Activated naive CD8-positive, alpha-beta T cell (primary cell): ENCODE results near the gene HHAT.

Experiments
- H3K27ac Mint-ChIP-seq: one replicate; pipeline ENCODE4 v1.8.0; 2021; ENCODE audit warnings: mixed read lengths
- H3K27me3 Mint-ChIP-seq: one replicate; pipeline ENCODE4 v1.8.0; 2021; ENCODE audit warnings: mixed read lengths
- H3K36me3 Mint-ChIP-seq: one replicate; pipeline ENCODE4 v1.8.0; 2021; ENCODE audit warnings: mixed read lengths
- H3K4me1 Mint-ChIP-seq: one replicate; pipeline ENCODE4 v1.8.0; 2021; ENCODE audit warnings: low read depth, mixed read lengths
- H3K4me3 Mint-ChIP-seq: one replicate; pipeline ENCODE4 v1.8.0; 2021; ENCODE audit warnings: mild to moderate bottlenecking, mixed read lengths
- H3K9me3 Mint-ChIP-seq: one replicate; pipeline ENCODE4 v1.8.0; 2021; ENCODE audit warnings: low read depth, mixed read lengths

HHAT gene

DNA sequence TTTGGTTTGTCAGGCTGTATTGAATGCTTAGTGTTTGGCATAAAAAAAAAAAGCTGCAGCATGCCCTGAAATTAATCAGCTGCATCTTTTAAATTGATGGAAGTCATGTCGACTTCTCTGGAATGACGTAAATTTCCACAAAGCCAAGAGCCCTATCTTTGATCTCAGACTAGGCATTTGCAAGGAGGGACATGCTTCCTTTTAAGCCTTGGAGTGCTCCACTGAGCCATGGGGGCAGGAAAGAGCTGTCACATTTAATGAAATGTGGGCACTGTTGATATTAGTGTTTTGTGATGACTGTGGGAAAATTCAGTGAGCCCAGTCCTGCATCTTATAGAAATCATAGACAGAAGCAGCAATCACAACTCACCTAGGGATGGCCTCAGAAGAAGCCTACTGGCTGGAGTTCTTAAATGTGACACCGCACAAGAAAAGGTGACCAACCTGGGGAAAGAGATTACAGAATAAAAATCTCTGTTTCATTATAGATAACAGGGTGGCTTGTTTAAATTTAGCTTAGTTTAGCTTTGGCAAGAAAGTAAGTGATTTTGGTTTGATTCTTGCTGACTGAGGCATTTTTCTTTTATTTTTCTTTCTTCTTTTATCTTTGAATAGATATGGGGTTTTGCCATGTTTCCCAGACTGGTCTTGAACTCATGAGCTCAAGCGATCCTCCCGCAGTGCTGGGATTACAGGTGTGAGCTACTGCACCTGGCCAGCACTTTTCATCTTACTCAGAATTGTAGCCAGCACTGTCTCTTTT is 188.2 kb downstream of the HHAT start:
- no peaks in the 10 kb centered on the region for H3K4me1 Mint-ChIP-seq
- H3K36me3 Mint-ChIP-seq: no peaks in the 10 kb centered on the region
- no peak overlapping the region for H3K4me3 Mint-ChIP-seq
- H3K27me3 Mint-ChIP-seq: no peaks in the 10 kb centered on the region
- no peak overlapping the region for H3K27ac Mint-ChIP-seq
- no peaks in the 10 kb centered on the region for H3K9me3 Mint-ChIP-seq

DNA sequence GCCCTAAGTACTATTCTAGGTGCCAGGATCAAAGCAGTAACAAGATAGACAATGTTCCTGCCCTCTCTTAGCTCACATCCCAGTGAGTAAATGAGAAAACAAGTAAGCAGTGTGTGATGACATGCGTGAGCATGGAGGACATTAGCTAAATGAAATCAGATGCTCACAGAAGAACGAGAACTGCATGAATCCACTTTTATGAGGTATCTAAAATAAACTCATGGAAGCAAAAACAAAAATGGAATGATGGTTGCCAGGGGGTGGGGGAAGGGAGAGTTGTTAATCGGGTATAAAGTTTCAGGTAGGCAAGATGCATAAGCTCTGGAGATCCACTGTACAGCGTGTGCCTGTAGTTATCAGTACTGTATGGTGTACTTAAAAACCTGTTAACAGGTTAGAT is 195.1 kb downstream of the HHAT start:
- Mint-ChIP-seq H3K36me3 (no peaks in the 10 kb centered on the region), H3K27me3 (no peaks in the 10 kb centered on the region), H3K4me1 (no peaks in the 10 kb centered on the region), H3K27ac (no peak overlapping the region), H3K9me3 (no peaks in the 10 kb centered on the region), H3K4me3 (no peak overlapping the region)

DNA sequence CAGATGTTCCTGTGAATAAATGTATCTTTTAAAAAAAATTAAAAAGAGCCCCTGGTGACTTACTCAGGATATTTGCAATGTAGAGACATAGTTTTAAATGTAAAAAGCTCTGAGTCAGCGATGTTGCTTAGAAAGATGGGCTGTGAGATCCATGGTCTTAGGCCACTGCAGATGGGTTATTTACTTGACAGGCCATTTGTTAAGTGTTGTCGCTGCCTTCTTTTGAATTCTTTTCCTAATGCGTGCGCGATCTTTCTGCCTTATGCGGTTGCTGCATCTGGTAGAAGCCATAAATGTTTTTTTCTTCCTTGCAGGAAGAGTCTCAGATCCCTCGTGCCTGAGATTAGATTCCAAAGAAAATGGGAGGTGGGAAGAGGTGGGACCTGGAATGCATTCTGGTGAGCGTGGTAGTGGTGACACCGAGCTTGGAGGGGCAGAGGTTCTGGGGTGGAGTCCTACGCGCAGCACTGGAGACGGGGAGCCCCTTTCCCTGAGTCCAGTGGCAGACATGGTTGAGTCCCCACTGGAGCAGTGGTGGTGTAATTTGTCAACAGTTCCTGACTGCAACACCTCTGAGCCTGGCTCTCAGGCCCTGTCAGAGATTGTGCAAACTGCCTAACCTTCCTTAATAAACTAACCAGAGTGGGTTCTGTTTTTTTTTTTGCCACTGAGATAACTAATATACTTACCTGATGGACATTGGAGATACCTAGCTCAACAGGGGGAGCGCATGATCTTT is 197.2 kb downstream of the HHAT start:
- Mint-ChIP-seq H3K4me3 (no peak overlapping the region), H3K36me3 (no peaks in the 10 kb centered on the region), H3K9me3 (no peaks in the 10 kb centered on the region), H3K27ac (no peak overlapping the region), H3K27me3 (no peaks in the 10 kb centered on the region), H3K4me1 (no peaks in the 10 kb centered on the region)

DNA sequence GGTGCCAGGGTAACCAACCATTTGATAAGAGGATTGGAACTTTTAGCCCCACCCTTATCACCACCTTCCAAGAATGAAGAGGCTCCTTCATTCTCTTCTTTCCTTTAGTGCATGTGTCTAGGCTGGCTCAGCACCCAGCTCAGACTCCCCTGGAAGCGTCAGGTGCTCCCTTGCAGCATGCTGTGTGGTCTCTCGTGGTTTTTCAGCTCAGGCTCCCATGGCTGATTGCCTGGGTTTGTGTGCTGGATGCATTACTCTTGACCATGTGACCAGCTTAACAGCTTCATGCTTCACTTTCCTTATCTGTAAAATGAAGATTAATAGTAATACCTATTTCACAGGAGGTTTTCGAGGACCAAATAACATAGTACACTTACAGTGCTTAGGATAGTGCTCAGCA is 198.4 kb downstream of the HHAT start:
- no peaks in the 10 kb centered on the region for H3K36me3 Mint-ChIP-seq
- H3K9me3 Mint-ChIP-seq: no peaks in the 10 kb centered on the region
- no peak overlapping the region for H3K4me3 Mint-ChIP-seq
- no peak overlapping the region for H3K27ac Mint-ChIP-seq
- H3K4me1 Mint-ChIP-seq: no peaks in the 10 kb centered on the region
- H3K27me3 Mint-ChIP-seq: no peaks in the 10 kb centered on the region

DNA sequence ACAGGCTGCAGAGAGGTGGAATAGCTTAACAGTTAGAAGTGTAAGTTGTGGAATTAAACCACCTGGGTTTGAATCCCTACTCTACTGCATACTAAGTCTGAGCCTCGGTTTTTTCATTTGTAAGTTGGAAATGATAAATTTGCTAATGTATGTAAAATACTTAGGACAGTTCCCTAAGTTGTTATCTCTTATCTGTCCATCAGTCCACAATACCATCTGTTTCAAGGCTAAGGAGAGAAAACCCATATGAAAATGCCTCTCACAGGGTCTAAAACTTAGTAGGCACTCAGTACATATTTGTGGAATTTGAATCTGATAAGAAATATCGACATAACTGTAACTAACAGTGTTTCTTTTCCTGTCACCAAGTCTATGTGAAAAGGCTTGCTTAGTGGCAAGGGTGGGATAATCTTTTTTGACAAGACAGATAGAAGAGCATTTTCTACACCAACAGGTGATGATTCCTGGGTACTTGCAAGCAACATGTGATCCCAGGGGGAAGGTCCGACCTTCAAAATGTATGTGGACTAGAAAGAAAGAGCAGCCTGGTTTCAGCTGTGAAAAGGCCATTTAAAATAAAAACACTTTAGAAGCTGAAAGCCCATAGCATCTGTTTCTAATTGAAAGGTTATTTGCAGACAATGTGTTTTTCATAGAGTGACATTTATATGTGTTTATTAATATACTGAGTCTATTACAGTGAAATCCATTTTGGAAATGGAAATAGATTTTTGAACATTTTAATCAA is 202.9 kb downstream of the HHAT start:
- H3K27ac Mint-ChIP-seq: no peak overlapping the region
- H3K4me1 Mint-ChIP-seq: no peaks in the 10 kb centered on the region
- no peaks in the 10 kb centered on the region for H3K27me3 Mint-ChIP-seq
- H3K9me3 Mint-ChIP-seq: no peaks in the 10 kb centered on the region
- no peak overlapping the region for H3K4me3 Mint-ChIP-seq
- H3K36me3 Mint-ChIP-seq: no peaks in the 10 kb centered on the region

DNA sequence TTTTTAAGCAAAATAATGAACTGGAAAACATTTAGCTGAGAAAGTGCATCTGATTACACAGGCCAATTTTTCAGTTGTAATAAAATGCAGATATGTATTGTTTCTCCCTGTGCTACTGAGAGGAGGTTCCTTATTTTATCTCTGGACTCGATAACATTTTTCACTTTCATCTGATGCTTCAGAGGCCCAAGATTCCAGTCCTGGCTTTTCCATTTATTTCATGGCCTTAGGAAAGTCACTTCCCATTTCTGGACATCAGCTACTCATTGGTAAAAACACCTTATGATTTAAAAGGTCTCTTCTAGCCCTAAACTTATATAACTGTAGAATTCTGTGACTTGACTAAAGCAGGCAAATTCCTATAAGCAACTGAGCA is 203.5 kb downstream of the HHAT start:
- H3K4me1 Mint-ChIP-seq: no peaks in the 10 kb centered on the region
- H3K4me3 Mint-ChIP-seq: no peak overlapping the region
- no peak overlapping the region for H3K27ac Mint-ChIP-seq
- H3K9me3 Mint-ChIP-seq: no peaks in the 10 kb centered on the region
- H3K27me3 Mint-ChIP-seq: no peaks in the 10 kb centered on the region
- H3K36me3 Mint-ChIP-seq: no peaks in the 10 kb centered on the region

DNA sequence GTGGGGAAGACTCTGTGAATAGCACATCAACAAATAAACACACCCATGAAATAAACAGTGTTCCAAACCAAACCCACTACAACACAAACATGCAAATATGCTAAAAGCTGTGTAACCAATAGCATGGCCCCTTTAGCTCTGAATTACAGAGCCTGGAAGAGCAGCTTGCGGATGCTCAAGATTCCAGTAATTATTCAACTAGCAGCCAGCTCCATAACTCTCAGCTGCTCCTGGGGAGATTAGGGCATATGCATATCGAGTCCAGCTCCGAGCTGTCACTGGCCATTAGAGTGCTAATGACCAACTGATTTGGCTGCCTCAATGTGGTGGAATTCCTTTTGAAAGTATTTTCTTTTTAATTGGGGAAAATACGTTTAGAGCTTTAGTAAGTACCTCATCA is 207.1 kb downstream of the HHAT start:
- H3K9me3 Mint-ChIP-seq: no peaks in the 10 kb centered on the region
- no peak overlapping the region for H3K27ac Mint-ChIP-seq
- no peaks in the 10 kb centered on the region for H3K27me3 Mint-ChIP-seq
- no peaks in the 10 kb centered on the region for H3K4me1 Mint-ChIP-seq
- H3K36me3 Mint-ChIP-seq: no peaks in the 10 kb centered on the region
- H3K4me3 Mint-ChIP-seq: no peak overlapping the region

DNA sequence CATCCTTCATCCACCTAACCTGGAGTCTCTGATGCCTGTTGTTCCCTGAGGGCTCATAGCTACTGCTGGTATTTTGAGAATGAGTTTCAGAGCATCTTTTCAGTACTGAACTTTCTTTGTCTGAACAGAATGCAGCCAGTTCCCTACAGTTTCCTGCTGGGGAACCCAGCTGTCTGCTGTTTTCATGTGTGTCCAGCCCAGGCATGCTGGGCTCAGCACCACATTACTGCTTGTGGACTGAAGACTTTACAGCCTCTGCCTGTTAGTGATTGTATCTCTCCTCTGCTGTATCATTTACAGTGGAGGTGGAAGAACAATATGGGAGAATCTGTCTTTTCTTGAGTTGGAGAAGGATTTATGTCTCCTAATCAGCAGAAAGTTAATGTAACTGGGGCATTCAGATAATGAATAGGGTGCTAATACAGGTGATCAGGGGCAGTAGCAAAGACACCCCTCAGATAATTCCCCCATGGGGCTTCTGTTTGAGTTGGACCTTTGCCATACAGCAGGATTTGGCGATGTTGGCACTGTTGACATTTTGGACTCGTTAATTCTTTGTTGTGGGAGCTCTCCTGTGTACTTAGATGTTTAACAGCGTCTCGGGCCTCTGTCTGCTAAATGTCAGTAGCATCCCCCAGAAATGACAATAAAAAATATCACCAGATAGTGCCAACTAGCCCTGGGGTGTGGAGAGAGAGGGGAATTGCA is 207.7 kb downstream of the HHAT start:
- Mint-ChIP-seq H3K27ac (no peak overlapping the region), H3K27me3 (no peaks in the 10 kb centered on the region), H3K36me3 (no peaks in the 10 kb centered on the region), H3K4me3 (no peak overlapping the region), H3K4me1 (no peaks in the 10 kb centered on the region), H3K9me3 (no peaks in the 10 kb centered on the region)

DNA sequence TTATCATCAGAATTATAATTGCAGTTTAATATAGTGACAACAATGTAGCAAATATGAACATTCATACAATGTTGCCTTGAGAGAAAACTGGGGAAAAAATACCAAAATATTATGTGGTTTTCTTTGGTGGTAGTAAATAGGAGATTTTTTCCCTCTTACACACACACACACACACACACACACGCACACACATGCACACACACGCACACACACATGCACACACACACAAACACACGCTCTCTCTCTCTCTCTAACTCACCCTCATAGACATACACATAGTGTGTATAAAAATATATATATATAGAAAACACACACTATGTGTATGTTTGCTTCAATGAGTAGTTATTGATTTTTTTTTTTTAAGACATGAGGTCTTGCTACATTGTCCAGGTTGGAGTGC is 211.6 kb downstream of the HHAT start:
- H3K4me1 Mint-ChIP-seq: no peaks in the 10 kb centered on the region
- H3K4me3 Mint-ChIP-seq: no peak overlapping the region
- no peaks in the 10 kb centered on the region for H3K9me3 Mint-ChIP-seq
- H3K27me3 Mint-ChIP-seq: no peaks in the 10 kb centered on the region
- no peaks in the 10 kb centered on the region for H3K36me3 Mint-ChIP-seq
- H3K27ac Mint-ChIP-seq: no peak overlapping the region

DNA sequence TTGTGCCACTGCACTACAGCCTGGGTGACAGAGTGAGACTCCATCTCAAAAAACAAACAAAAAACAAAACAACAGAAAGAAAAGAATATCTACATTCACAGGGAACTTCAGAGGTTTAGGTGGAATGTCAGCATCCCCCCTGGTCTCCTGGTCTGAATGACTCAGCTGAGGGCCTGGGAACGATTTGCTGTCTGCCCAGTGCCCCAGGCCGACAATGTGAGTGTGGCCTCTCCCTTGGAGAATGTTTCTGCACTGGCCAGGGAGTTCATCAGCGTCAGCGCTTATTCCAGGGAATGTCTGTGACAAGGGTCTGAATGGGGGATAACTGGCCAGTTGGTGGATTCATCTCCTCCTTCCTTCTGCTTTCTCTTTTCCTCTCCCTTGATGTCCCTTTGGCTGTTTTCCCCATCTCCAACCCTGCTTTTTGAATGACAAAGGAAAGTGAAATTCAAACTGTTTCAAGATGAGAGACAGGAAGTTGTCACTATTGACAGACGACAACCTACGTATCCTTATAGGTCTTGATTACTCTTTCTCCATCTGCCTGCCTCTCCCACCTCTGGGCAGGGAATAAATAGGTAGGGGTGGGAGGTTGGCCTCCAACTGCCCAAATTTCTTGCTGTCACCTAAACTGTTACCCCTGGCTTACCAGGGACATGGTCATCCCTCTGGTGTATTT is 213.1 kb downstream of the HHAT start:
- Mint-ChIP-seq H3K27me3 (no peaks in the 10 kb centered on the region), H3K4me1 (no peaks in the 10 kb centered on the region), H3K36me3 (no peaks in the 10 kb centered on the region), H3K27ac (no peak overlapping the region), H3K4me3 (no peak overlapping the region), H3K9me3 (no peaks in the 10 kb centered on the region)

DNA sequence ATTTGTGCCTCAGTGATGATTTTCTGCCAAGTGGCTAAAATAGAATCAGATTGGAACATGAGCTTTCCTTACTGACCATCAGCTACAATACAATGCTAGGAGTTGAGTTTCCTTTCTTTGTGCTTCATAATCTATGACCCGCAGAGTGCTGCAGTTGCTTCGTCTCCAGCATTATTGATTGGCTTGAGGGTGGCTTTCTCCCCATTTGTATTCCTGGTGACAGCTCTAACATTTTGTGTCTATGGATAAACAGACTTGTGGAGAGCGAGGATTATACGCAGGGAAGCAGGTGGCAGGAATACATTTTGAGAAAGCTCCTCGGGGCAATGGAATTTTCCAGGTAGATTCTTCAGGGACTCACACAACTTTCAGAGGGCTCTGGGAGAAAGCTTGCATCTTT is 223.2 kb downstream of the HHAT start:
- H3K9me3 Mint-ChIP-seq: no peaks in the 10 kb centered on the region
- H3K27ac Mint-ChIP-seq: no peak overlapping the region
- H3K36me3 Mint-ChIP-seq: no peaks in the 10 kb centered on the region
- no peaks in the 10 kb centered on the region for H3K27me3 Mint-ChIP-seq
- H3K4me3 Mint-ChIP-seq: no peak overlapping the region
- H3K4me1 Mint-ChIP-seq: no peaks in the 10 kb centered on the region

DNA sequence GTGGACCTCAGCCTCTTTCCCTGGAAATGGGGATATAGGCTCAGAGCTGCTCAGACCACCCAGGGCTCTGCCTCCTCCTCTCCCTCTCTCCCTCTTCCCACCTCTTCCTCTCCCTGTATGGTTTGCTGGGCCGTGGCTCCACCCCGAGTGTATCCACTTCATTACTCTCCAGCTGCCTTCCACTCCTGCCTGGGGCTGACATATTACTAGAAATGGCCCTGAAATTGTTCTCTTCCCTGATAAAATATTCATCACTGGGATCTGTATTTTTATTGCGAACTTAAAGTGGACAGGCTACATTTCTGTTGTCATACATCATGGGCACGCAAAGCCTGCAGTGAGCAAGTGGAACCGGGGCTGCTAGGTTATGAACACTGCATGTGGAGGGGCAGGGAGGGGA is 225.0 kb downstream of the HHAT start:
- no peaks in the 10 kb centered on the region for H3K27me3 Mint-ChIP-seq
- H3K4me3 Mint-ChIP-seq: no peak overlapping the region
- no peaks in the 10 kb centered on the region for H3K36me3 Mint-ChIP-seq
- no peak overlapping the region for H3K27ac Mint-ChIP-seq
- H3K4me1 Mint-ChIP-seq: no peaks in the 10 kb centered on the region
- H3K9me3 Mint-ChIP-seq: no peaks in the 10 kb centered on the region

DNA sequence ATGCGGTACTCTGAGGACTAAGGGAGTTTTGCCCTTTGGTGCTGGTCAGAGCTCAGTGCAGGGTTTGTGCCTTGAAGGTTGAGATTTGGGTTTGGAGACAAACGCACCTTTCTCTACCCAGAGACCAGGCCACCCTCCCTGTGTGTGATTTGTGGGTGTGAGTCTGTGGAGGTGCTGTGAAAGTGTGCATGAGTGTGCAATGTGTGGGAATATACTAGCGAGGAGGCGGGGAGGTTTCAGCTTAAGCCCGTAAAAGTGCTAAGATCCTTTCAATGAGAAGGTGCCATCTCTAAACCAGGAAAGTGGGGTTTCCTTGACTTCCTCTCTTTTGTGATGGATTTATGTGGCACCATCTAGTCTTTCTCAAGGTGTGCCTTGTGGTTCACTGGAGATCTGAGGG is 225.7 kb downstream of the HHAT start:
- no peak overlapping the region for H3K27ac Mint-ChIP-seq

DNA sequence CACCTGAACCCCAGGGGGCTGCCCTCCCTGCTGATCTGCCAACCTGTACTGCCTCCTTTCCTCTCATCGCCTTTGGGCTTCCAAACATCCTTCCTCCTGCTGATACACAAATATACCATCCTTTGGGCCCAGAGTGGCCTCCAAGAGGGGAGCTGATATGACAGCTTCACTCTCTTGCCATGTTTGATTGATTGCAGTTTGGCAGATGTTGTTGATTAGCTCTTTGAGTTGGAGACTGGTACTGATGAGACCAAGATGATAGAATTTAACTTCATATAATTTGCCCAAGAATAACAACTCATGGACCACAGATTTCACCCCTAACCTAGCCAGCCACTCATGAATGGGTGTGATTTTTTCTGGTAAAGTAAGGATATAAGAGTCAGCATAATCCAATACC is 227.8 kb downstream of the HHAT start:
- H3K4me3 Mint-ChIP-seq: no peak overlapping the region
- no peaks in the 10 kb centered on the region for H3K36me3 Mint-ChIP-seq
- no peaks in the 10 kb centered on the region for H3K9me3 Mint-ChIP-seq
- no peak overlapping the region for H3K27ac Mint-ChIP-seq
- H3K27me3 Mint-ChIP-seq: no peaks in the 10 kb centered on the region
- H3K4me1 Mint-ChIP-seq: no peaks in the 10 kb centered on the region

More for the DNA sequence above, 225.7 kb downstream of the HHAT start:
- no peaks in the 10 kb centered on the region for H3K36me3 Mint-ChIP-seq
- H3K4me1 Mint-ChIP-seq: no peaks in the 10 kb centered on the region
- H3K4me3 Mint-ChIP-seq: no peak overlapping the region
- H3K27me3 Mint-ChIP-seq: no peaks in the 10 kb centered on the region
- no peaks in the 10 kb centered on the region for H3K9me3 Mint-ChIP-seq
